B cell (primary cell): Measurements from ENCODE around the gene NEK8. TPM values are rescaled to one million over a fixed set of nuclear protein-coding genes. Genes with fewer than 3 reads are reported as not detected.
A peak's percentile ranks its signal among the peaks of the same experiment; 100 is the strongest.

Experiments used
- ATAC-seq: fragments of 200-7000 bp; cut with Tn5 transposase; one replicate; pipeline ENCODE4 v1.10.0; 2021; ENCODE audit warnings: low read depth, mild to moderate bottlenecking, moderate number of reproducible peaks, moderate library complexity
- CTCF ChIA-PET: fragments of 350-600 bp; sonication (Branson Sonifier 250); formaldehyde crosslinking; loops from one replicate; lab custom pipeline; 2021; ENCODE audit warnings: antibody characterized with exemption, inconsistent platforms; lab: Charles Lee
- POLR2A ChIA-PET: fragments of 350-600 bp; sonication (Branson Sonifier 250); formaldehyde crosslinking; loops from one replicate; lab custom pipeline; 2021; ENCODE audit warnings: antibody characterized with exemption; lab: Charles Lee
- DNase-seq: peaks from one replicate; pipeline ENCODE4 v3.0.0; 2013
- H2AFZ ChIP-seq: 2 replicates; pipeline ENCODE4 v1.6.1; 2012; ENCODE audit warnings: mild to moderate bottlenecking, low read depth, low read length; ENCODE audit not compliant: insufficient read depth, poor library complexity, severe bottlenecking
- H3K27ac ChIP-seq, 2 donors: 1 replicate in 1 of 2; 2 replicates in 1 of 2; pipeline ENCODE4 v1.5.1; 2012 to 2013; ENCODE audit warnings: low read length in 2 of 2, mild to moderate bottlenecking in 2 of 2, moderate library complexity in 1 of 2
- H3K27me3 ChIP-seq, 4 experiments: fragments of 200-600 bp in 1 of 4; sonication (generic) in 1 of 4; replicated peaks in 1 of 4; 1 replicate in 2 of 4; 2 replicates in 2 of 4; pipeline versions ENCODE4 v1.6.1 to v1.7.0; 2013 to 2016; ENCODE audit warnings: low read length in 3 of 4, mild to moderate bottlenecking in 2 of 4, mixed read lengths in 1 of 4, moderate library complexity in 1 of 4; ENCODE audit not compliant: insufficient read depth in 4 of 4, control insufficient read depth in 3 of 4; ENCODE audit errors: control extremely low read depth in 1 of 4
- H3K36me3 ChIP-seq, 2 experiments: replicated peaks in 1 of 2; 1 replicate in 1 of 2; 2 replicates in 1 of 2; pipeline versions ENCODE4 v1.6.1 to v1.7.1; 2013; ENCODE audit warnings: low read length in 1 of 2; ENCODE audit not compliant: insufficient read depth in 2 of 2, control insufficient read depth in 1 of 2; ENCODE audit errors: control extremely low read depth in 1 of 2, extremely low read depth in 1 of 2
- H3K4me1 ChIP-seq, 2 donors: fragments of 200-600 bp in 1 of 2; sonication (generic) in 1 of 2; 1 replicate in 1 of 2; 2 replicates in 1 of 2; pipeline versions ENCODE4 v1.5.1 to v1.6.1; 2013 to 2017; ENCODE audit warnings: low read length in 2 of 2; ENCODE audit not compliant: control insufficient read depth in 2 of 2, insufficient read depth in 2 of 2
- H3K4me2 ChIP-seq: replicated peaks from 2 replicates; pipeline ENCODE3; 2012; ENCODE audit warnings: mild to moderate bottlenecking, low read depth, low read length; ENCODE audit not compliant: poor library complexity, severe bottlenecking
- H3K4me3 ChIP-seq, 5 experiments: fragments of 200-600 bp in 1 of 5; sonication (generic) in 1 of 5; 1 replicate in 3 of 5; 2 replicates in 2 of 5; pipeline versions ENCODE4 v1.5.1 to v1.7.0; 2011 to 2016; ENCODE audit warnings: low read length in 4 of 5, mild to moderate bottlenecking in 4 of 5, low read depth in 2 of 5, control low read depth in 1 of 5, moderate library complexity in 1 of 5; ENCODE audit not compliant: insufficient read depth in 1 of 5; ENCODE audit errors: control extremely low read depth in 1 of 5, extremely low read depth in 1 of 5
- H3K79me2 ChIP-seq: fragments of 200-600 bp; sonication (generic); one replicate; pipeline ENCODE4 v1.6.0; 2016; ENCODE audit warnings: low read length; ENCODE audit not compliant: control insufficient read depth, insufficient read depth
- H3K9ac ChIP-seq: fragments of 200-600 bp; sonication (generic); 2 replicates; pipeline ENCODE4 v1.6.1; 2017; ENCODE audit warnings: mild to moderate bottlenecking, low read length, moderate library complexity
- H3K9me3 ChIP-seq, 3 donors: one replicate each; pipeline versions ENCODE4 v1.6.1 to v1.7.1; 2013; ENCODE audit warnings: low read length in 2 of 3; ENCODE audit not compliant: control insufficient read depth in 2 of 3, insufficient read depth in 1 of 3; ENCODE audit errors: control extremely low read depth in 1 of 3
- H4K20me1 ChIP-seq: 2 replicates; pipeline ENCODE4 v1.6.0; 2012; ENCODE audit warnings: mild to moderate bottlenecking, low read length; ENCODE audit not compliant: insufficient read depth, control insufficient read depth, poor library complexity, severe bottlenecking
- H3K27ac Mint-ChIP-seq: one replicate; pipeline ENCODE4 v1.8.0; 2021; ENCODE audit warnings: mixed read lengths
- H3K27me3 Mint-ChIP-seq: one replicate; pipeline ENCODE4 v1.8.0; 2021; ENCODE audit warnings: mixed read lengths
- H3K4me1 Mint-ChIP-seq: one replicate; pipeline ENCODE4 v1.8.0; 2021; ENCODE audit warnings: mixed read lengths
- H3K4me3 Mint-ChIP-seq: one replicate; pipeline ENCODE4 v1.8.0; 2021; ENCODE audit warnings: mixed read lengths
- H3K9me3 Mint-ChIP-seq: one replicate; pipeline ENCODE4 v1.8.0; 2022; ENCODE audit warnings: mixed read lengths; ENCODE audit not compliant: insufficient read depth
- EZH2 ChIP-seq: IDR thresholded peaks from 2 replicates; pipeline ENCODE4 v1.6.1; 2012; ENCODE audit warnings: borderline replicate concordance, low read depth, mild to moderate bottlenecking, moderate library complexity, low read length; ENCODE audit not compliant: insufficient read depth, poor library complexity, severe bottlenecking
- WGBS: methylation state at CpG from one replicate; pipeline ENCODE4 v1.1.5; 2013; ENCODE audit warnings: missing lambda C conversion rate; ENCODE audit not compliant: insufficient coverage; 5-methylcytosine and 5-hydroxymethylcytosine counted together
- intact Hi-C: fragments of 100-400 bp; cut with micrococcal nuclease; formaldehyde crosslinking; loops from one replicate; pipeline ENCODE4 v1.10.0; 2022
- polyA plus RNA-seq: library from polyadenylated mRNA; depleted of rRNA; stranded (reverse); fragments of >200 nt; gene quantifications from 2 replicates; pipeline ENCODE4 v1.2.3, GENCODE V29; 2012
- total RNA-seq, 2 donors: library from RNA; stranded (reverse); fragments of 120-200 nt in 1 of 2; gene quantifications; 1 replicate in 1 of 2; 2 replicates in 1 of 2; pipeline versions ENCODE4 v1.2.3 to v1.2.4, GENCODE V29; 2013 to 2022
- TF ChIP-seq, protein P1 (sequence below): fragments of 200-600 bp; IDR thresholded peaks from one replicate; pipeline ENCODE4 v1.8.0; 2022; ENCODE audit warnings: antibody characterized with exemption, mild to moderate bottlenecking

The NEK8 gene
- total and polyA plus RNA-seq, 2 donors (not counting 1 experiment from before 2014, with no cell fraction given), result 58.0 to 305 TPM

DNA sequence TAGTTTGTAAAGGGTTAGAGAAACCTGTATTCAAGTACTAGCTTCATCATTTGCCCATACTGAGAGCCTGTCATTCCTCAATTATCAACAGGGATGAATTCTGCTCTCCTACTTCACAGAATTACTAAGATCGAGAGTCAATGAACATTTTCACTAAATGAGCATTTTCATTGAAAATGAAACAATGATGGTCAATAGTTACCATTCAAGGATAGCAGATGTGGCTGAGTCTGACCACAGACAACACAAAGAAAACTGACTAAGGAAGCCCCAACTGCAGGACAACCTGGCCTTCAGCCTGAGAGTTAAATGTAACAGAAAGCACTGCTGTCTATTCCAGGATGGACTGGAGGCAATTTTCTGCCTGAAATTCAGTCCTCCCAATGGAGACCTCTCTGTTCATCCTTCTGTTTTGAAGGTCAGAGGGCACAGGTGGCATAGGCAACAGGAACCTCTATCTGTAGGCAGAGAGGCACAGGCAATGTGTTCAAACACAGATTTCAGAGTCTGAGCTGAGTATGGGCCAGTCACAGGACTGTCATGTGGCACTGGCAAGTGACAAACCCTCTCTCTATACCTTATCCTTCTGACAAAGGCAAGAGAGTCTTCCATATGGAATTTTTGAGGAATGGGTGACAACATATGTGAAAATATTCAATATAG, 34.7 kb downstream of the NEK8 start:
- Histone ChIP-seq H3K36me3 (peaks cover 13 to 38% of the 10 kb centered on the region in 2 experiments), H3K9ac (no peak overlapping the region), H3K79me2 (peaks cover 15% of the 10 kb centered on the region), H3K27me3 (no peaks in the 10 kb centered on the region), H3K4me1 (peaks cover 0 to 8% of the 10 kb centered on the region in 2 donors), H3K4me2 (no peak overlapping the region), H3K9me3 (no peaks in the 10 kb centered on the region), H3K27ac (no peak overlapping the region), H2AFZ (no peak overlapping the region), H4K20me1 (peaks cover 23% of the 10 kb centered on the region), H3K4me3 (no peak overlapping the region)
- H3K27me3 Mint-ChIP-seq, result no peaks in the 10 kb centered on the region
- CTCF ChIA-PET, result interaction anchor here (0.6 to 7.6 kb wide), 68 partner anchors 9 to 354 kb away, joined by 3 to 137 read pairs (median 6); partner anchors contain the start of genes DHRS13, ERAL1, FAM222B and FLOT2
- intact Hi-C loops, result loop anchor here (1.0 kb wide), 7 partner anchors 36 to 354 kb away; partner anchors contain the start of genes DHRS13 and FLOT2
- H3K27ac Mint-ChIP-seq, result no peak overlapping the region
- peaks cover 11% of the 10 kb centered on the region for H3K4me1 Mint-ChIP-seq
- H3K4me3 Mint-ChIP-seq, result no peak overlapping the region
- TF ChIP-seq, protein P1, sequence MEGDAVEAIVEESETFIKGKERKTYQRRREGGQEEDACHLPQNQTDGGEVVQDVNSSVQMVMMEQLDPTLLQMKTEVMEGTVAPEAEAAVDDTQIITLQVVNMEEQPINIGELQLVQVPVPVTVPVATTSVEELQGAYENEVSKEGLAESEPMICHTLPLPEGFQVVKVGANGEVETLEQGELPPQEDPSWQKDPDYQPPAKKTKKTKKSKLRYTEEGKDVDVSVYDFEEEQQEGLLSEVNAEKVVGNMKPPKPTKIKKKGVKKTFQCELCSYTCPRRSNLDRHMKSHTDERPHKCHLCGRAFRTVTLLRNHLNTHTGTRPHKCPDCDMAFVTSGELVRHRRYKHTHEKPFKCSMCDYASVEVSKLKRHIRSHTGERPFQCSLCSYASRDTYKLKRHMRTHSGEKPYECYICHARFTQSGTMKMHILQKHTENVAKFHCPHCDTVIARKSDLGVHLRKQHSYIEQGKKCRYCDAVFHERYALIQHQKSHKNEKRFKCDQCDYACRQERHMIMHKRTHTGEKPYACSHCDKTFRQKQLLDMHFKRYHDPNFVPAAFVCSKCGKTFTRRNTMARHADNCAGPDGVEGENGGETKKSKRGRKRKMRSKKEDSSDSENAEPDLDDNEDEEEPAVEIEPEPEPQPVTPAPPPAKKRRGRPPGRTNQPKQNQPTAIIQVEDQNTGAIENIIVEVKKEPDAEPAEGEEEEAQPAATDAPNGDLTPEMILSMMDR, result no peak
- no peak for TF ChIP-seq EZH2
- POLR2A ChIA-PET, result interaction anchor here (0.5 to 2.8 kb wide), 9 partner anchors 36 to 232 kb away, joined by 3 to 21 read pairs (median 5); partner anchors contain the start of genes DHRS13, ERAL1 and TLCD1
- WGBS, result no CpG with 5 or more reads among the region's 1 CpG
- DNase-seq, result no peak
- H3K9me3 Mint-ChIP-seq, result no peaks in the 10 kb centered on the region
- ATAC-seq, result peak; percentile 14

DNA sequence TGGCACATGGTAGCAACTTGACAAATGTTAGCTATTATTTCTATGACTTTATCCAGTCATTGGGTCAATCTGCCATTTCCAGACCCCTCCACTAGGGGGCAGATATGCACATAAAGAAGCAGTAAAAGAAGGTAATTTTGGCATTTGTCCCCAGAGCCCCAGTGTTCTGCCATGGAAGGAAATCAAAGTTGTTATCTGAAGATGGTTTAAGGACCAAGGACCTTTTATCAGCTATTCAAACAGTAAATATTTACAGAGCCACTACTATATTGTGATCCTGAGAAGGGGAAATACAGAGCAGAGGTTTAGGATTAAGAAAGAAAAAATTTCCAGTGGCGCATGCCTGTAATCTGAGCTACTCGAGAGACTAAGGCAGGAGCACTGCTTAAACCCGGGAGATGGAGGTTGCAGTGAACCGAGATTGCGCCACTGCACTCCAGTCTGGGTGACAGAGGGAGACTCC, 35.2 kb downstream of the NEK8 start:
- Histone ChIP-seq H3K27ac (no peak overlapping the region), H3K79me2 (peaks cover 10% of the 10 kb centered on the region), H3K4me3 (no peak overlapping the region), H3K4me2 (no peak overlapping the region), H3K9me3 (no peaks in the 10 kb centered on the region), H4K20me1 (peaks cover 18% of the 10 kb centered on the region), H3K4me1 (peaks cover 0 to 8% of the 10 kb centered on the region in 2 donors), H2AFZ (no peak overlapping the region), H3K27me3 (no peaks in the 10 kb centered on the region), H3K9ac (no peak overlapping the region), H3K36me3 (peaks cover 13 to 32% of the 10 kb centered on the region in 2 experiments)
- Mint-ChIP-seq H3K9me3 (no peaks in the 10 kb centered on the region), H3K27me3 (no peaks in the 10 kb centered on the region), H3K4me3 (no peak overlapping the region), H3K4me1 (peaks cover 11% of the 10 kb centered on the region), H3K27ac (no peak overlapping the region)
- CTCF ChIA-PET, result interaction anchor here (0.6 to 7.6 kb wide), 71 partner anchors 9 to 353 kb away, joined by 3 to 137 read pairs (median 6); partner anchors contain the start of genes DHRS13, ERAL1, FAM222B and FLOT2
- DNase-seq, result peak; percentile 83
- no peak for TF ChIP-seq EZH2
- TF ChIP-seq, protein P1, result peak; percentile 94
- POLR2A ChIA-PET, result interaction anchor here (0.5 to 2.8 kb wide), 9 partner anchors 37 to 232 kb away, joined by 3 to 21 read pairs (median 5); partner anchors contain the start of genes DHRS13, ERAL1 and TLCD1
- peak; percentile 85 for ATAC-seq
- WGBS, result 89% methylated on average over 5 of the region's 5 CpGs
- intact Hi-C loops, result loop anchor here (1.0 kb wide), 7 partner anchors 37 to 353 kb away; partner anchors contain the start of genes DHRS13 and FLOT2
